GM21825 (cell line): ENCODE results near the gene CDH4.
"Not testable (repeated sequence)": the region's sequence is repeated elsewhere in the genome, so short reads cannot be mapped to it uniquely, and the experiment has no call there.

ENCODE experiments used
- ATAC-seq: cut with Tn5 transposase; IDR thresholded peaks from one replicate; pipeline ENCODE4 v1.9.1; 2021; ENCODE audit warnings: mild to moderate bottlenecking, moderate library complexity; ENCODE audit not compliant: unreplicated experiment

CDH4 gene

DNA sequence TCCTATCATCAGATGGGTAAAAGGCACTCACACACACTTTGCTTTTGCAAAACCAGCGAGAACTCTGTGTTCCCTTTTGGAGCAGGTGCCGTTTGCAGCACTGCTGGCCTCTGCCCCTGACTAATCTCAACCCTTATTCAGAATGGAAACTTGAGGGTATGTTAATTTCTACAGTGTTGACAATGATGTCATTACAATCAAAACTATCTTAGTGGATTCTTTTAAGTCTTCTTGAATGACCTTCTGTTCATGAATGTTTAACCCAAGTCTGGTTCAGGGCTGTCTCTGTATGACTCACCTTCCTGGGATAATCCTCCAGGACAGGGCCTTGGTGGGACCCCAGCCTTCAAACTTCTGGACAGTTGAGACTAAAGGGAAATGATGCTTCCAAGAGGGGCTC, 197.9 kb downstream of the CDH4 start:
- ATAC-seq, result no peak

DNA sequence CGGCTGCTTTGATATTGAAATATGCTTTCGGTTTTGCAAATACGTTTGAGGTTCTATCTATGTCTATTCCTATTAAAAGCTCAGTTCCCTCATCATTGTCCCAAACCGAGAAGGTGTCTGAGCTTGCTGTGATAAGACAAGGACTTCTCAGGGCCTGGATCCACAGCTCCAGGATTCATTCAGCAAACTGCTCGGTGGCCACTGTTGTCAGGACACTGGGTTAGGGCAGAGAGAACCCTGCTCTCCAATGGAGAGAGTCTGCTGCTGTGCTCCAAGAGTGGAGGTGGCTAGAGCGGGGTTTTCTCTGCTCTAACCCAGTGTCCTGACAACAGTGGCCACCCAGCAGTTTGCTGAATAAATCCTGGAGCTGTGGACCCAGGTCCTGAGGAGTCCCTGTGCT, 198.5 kb downstream of the CDH4 start:
- ATAC-seq, result no peak

DNA sequence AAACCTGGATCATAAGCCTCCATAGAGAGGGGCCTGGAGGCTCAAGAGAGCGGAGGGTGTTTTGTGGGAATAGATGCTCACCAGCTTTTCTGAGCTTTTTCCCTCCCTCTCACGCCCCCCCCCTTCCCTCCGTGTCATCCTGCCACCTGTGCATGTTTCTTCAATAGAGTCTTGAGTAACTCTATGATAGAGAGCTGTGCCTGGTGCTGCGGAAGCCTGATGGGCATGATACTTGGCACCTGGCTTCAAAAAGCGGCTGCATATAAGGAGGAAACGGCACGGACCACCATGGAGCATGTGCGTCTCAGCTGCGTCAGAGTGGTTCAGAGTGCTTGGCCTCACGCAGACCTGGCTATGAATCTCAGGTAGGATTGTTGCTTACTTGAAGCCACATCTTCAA, 198.9 kb downstream of the CDH4 start:
- ATAC-seq, result no peak

DNA sequence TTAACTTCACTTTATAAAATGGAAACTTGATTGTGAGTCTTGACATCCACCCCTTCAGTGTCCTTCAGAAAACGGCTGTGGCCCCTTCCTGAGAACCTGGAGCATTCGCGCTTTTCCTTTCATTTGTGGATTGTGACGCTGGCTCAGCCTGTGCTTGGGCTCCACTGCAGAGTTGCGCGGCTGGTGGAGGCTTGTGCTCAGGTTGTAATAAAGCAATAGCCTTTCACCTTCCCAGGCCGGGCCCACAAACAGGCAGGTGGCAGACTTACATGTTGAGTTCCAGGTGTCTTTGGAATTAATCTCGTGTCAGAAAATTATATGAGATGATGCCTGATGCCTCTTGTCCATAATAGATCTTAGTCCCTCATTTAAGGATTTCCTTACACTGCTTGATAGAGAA, 199.9 kb downstream of the CDH4 start:
- ATAC-seq, result no peak

DNA sequence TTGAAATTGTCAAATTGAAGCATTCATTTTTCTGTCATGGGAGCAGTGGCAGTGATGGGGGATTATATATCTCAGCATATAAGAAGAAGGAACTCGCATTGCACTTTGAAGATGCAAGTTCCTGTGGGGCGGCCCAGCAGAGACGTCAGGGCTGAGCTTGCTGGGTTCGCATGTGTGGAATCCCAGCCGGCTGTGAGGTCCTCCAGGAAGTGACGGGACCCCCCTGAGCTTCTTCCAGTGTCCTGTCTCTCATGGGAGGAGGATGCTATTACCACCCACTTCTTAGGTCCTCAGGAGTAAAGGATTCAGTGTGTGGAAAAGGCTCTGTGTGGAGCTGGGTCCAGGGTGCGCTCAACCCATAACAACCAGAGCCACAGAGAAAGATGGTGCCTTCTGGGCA, 201.2 kb downstream of the CDH4 start:
- ATAC-seq, result no peak

DNA sequence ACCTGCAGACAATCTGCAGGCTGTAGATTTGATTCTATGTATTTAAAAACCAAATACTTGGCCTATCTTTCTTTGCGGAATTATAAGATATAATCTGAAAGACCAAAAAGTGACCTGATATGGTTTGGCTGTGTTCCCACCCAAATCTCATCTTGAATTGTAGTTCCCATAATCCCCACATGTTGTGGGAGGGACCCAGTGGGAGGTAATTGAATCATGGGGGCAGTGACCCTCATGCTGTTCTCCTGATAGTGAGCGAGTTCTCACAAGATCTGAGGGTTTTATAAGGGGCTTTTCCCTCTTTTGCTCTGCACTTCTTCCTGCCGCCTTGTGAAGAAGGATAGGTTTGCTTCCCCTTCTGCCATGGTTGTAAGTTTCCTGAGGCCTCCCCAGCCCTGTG, 201.6 kb downstream of the CDH4 start:
- not testable (repeated sequence) for ATAC-seq

DNA sequence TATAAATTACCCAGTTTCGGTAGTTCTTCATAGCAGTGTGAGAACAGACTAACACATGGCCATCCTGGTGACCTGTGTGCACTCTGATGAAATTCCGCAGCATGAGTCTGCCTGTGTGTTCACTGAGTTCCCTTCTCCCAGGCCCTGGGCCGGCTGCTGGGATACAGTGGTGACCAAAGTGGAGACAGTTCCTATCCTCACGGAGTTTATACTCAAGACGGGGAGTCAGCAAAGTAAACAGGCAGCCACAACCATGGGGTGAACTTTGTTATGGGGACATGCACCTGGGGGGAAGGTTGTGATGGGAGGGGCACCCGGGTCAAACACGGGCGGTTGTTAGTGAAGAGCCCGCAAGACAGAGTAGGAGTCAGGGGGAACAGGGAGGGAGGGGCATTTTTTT, 202.0 kb downstream of the CDH4 start:
- no peak for ATAC-seq

DNA sequence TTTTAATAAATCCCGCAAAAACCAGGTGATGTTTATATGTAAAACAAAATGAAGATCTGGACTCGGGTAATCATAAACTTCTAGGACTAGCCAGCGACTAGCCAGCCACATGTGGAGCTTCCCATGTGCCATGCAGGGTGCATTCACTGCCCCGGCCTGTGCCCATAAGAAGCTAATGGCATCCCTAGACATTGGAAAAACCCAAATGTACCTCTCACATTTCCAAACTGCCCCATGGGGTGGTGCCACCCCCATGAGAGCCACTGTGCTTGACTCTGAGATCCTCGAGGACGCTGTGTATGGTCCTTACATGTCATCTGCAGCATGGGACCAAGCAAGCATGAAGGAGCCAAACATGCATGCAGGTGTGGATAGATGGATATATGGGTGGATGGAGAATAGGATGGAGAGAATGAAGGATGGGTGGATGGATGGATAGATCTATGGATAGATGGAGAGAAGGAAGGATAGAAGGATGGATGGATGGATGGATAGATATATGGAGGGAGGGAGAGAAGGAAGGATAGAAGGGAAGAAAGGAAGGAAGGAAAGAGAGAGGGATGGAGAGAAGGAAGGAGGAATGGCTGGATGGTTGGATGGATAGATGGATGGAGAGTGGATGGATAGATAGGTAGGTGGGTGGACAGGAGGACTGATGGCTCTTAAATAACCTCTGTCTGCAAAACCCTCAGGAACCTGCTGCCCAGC, 203.6 kb downstream of the CDH4 start:
- no peak for ATAC-seq

DNA sequence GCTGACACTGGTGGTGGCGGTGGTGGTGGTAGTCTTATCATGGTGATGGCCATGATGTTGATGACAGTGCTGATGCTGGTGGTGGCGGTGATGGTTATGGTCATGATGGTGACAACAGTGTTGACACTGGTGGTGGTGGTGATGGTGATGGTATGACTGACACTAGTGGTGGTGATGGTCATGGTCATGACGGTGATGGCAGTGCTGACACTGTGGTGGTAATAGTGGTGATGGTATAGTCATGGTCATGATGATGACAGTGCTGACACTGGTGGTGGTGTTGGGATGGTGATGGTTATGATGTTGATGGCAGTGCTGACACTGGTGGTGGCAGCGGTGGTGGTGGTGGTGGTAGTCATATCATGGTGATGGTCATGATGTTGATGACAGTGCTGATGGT, 205.7 kb downstream of the CDH4 start:
- no peak for ATAC-seq

DNA sequence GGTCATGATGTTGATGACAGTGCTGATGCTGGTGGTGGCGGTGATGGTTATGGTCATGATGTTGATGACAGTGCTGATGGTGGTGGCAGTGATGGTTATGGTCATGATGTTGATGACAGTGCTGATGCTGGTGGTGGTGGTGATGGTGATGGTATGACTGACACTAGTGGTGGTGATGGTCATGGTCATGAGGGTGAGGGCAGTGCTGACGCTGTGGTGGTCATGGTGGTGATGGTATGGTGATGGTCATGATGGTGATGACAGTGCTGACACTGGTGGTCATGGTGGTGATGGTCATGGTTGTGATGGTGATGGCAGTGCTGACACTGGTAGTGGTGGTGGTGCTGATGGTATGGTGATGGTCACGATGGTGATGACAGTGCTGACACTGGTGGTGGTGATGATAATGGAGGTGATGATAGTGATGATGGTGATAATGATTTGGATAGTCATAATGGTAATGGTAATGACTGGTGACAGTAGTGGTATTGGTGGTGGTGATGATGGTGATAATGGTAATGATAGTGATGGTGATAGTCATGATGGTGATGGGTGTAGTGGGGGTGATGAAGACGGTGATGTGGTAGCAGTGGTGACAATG, 206.2 kb downstream of the CDH4 start:
- no peak for ATAC-seq

DNA sequence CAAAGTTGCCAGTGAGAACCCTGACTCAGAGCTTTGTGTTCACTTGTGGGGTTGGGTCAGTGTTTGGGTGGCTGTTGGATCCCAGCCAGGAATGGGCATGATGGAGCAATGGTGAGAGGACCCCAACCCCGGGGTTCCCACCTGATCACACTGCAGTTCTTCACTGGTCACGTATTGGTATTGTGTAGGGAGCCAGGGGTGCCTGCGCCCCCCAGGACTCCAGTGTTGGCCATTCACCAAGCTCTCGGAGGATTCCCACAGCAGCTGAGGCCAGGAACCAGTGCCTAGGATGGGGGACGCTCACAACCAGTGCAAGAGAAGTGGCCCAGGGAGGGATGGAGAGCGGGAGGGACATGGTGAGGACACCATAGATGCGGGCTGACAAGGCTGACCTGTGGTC, 207.2 kb downstream of the CDH4 start:
- ATAC-seq, result no peak

DNA sequence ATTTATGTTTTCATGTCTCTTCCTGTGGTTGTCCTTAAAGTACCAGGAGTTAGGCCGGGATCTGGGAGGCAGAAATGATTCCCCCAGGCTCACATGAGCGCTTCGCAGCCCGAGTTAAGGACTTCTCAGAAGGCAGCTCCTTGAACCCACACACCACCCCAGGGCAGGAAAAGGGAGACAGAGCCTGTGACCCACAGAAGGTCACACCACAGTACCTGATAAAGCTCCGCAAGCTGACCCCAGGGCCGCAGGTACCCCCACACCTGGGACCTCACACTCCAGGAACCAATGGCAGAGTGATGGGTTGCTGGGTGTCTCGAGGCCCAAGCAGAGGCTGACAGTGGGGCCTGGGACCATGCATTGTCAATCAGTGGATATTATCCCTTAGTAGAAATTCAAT, 207.6 kb downstream of the CDH4 start:
- ATAC-seq, result no peak

DNA sequence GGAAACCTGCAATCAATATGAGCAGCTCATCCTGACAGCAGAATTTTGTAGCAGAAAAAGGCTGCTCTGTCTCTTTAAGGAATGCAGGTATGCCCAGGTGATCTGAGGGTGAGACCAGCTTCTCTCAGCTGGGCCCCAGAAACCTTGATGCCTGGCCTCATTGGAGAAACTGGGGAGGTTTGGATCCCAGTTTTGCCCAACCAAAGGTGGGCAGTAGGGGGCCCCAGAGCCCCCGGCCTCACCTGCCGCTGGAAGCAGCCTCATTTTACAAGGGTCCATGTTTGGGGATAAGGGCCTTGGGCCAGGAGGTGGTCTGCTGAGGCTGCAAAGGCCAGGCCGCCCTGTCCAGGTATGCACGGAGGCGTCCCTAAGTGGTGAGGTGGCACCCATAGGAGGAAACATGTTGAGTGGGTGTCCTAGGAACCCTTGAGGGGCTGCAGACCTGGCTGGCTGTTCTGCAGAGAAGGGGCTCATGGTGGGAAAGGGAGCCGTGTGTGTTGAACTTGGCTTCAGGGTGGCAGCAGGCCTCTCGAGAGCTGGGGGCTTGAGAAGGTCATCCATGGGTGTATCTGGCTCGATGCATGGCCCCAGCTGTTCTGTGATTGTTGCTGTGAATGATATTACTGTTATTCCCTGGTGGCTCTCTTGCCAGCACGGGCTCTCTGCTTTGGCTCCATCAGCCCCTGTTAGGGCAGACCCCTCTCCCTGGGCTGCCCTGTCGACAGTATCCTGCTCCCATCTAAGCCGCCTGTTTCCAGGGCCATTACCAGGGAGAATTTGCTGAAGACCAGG, 208.4 kb downstream of the CDH4 start:
- no peak for ATAC-seq

DNA sequence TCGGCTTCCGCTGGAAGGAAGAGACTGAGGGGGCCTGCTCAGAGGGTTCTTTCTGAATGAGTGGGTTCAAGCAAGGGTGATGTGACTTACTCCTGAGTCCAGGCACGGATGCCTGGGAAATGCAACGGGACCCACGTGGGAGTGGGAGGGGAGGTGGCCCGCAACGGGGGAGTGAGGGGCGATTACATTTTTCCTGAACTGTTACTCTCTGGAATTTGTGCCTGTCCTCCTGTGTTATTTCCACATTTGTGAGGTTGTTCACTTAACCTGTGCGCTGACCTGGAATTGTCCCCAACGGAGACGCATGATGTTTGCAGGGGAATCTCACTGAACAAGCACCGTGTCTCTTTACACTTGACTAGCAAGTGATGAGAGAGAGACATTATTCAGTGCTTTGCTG, 209.4 kb downstream of the CDH4 start:
- no peak for ATAC-seq

DNA sequence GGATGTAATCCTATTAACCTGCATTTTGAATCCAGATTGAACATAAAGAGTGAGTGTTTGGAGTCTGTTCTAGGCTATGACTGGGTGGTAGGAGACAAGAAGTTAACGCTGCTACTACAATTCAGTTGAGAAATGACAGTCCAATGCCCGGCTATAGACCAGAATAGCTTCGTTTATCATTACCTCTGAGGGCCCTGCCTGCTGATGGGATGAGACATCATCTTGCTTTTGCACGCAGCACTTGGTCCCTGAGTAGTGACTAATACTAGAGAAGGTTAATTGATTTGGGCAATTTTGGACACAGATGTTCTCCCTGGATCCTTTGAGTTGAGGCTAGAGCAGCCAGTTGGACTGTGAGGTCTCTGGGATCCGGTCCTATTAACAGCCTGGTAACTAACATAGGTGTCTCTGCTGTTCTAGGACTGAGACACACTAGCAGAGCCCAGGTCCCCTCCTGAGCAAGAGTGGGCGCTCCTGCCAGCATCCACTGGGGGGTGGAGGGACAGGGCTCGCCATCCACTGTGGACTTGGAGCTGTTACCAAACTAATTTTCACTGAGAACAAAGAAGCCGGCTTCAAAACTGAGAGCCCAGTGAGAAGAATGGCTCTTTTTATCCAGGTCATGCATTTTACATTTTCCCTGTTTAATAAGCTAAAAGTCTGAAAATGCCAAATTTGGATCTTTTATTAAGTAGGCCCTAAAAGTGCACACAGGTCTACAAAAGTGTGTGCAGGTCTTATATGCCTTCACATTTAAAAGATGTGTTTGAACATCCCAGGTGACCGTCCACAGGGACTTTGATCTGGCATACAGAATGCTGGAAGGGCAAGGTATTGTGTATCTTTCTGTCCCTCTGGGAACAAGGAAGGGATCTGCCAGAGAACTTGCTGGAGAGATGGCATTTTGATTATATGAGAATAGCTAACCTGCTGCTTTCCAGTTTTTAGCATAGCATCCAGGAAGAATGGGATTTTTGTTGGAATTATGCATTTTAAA, 212.5 kb downstream of the CDH4 start:
- no peak for ATAC-seq

DNA sequence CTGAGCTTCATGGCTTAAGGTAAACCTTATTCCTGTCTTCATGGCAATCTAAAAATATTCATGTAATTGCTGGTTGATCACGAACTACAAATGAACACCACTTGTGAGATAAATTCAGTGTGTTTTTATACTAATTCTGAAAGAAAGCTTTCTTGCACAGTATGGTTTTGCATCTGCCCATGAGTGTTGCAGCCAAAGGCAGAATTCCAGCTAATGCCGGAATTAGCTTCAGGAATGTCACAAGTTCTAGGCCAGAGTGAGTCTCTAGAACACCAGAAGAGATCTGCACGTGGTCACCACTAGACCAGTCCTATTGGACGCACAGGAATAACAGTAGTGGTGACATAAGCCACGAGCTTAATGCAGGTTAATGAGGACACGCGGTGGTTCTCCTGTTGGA, 223.7 kb downstream of the CDH4 start:
- ATAC-seq, result no peak

DNA sequence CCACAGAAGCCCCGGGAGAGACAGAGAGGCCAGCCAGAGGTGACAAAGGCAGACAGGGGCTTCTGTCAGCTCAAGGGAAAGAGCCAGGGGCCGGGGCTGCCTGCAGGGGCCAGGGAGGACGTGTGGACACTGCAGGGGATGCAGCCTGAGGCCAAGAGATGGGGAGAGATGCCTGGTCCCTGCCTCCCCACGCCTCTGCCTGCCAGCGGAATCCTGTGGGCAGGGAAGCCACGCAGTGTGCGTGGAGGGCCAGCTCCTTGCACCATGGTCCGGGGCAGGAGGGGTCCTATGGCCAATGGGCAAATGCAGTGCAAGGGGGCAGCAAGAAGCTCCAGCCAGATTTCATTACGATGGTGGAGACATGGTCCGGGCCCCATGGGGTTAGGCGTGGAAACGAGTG, 224.9 kb downstream of the CDH4 start:
- no peak for ATAC-seq

DNA sequence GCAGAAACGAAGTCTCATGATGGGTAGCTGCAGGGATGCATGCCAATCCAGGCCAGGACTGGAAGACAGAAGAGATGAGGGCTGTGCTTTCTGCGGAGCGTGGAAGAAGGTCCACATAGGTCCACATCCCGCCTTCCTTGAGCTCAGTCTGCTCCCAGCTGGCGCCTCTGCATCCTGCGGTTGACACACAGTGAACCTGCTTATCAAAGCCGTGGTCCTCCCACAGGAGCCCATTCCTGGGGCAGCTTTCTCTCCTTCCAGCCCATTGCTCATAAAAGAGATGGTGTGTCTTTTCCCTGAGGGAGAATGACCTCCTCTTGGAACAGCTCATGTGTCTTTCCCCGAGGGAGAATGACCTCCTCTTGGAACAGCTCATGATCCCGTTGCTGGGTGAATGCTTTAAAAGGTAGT, 225.4 kb downstream of the CDH4 start:
- ATAC-seq, result no peak

DNA sequence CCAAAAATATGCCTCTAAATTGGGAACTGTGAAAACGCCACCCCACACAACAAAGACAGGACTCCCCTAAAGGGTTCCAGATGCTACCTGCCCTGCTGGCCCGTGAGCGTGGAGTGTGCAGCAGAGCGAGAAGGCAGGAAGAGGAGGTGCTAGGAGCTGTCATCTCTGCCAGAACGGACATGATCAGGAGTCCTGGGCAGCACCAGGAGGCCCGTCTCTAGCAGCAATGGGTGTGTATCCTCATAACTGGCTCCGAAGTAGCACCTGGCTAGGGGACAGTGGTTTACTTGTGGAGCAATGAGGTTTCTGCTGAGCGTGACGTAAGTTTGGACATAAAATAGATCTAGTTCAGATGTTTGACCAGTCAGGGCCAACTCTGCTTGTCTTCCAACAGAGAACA, 226.0 kb downstream of the CDH4 start:
- no peak for ATAC-seq

DNA sequence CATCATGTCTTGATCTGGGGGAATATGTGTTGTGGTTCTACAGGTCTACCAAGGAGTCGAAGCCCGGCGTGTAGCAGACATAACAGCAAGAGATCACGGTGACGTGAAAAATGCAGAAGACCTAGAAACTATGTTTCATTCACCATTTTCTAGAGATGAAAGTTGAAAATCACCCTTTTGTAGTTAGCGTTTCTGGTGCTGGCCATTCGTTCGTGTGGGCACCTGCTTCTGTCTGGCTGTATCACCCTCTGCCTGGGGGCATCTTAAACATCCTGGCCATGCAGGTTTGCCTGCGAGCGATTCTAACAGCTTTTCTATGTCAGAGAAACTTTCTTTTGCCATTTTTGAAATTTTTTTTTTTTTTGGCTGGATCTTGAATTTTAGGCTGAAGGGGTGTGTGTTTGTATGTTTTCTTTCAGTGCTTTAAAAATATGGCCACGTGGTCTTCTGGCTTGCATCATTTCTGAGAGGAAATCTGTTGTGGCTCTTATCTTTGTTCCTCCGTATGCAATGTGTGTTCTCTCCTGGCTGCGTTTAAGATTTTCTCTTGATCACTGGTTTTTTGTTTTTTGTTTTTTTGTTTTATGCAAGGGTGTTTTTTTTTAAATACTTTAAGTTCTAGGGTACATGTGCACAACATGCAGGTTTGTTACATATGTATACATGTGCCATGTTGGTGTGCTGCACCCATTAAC, 226.7 kb downstream of the CDH4 start:
- ATAC-seq, result no peak
